SK-N-SH (cell line): Measurements from ENCODE around the gene HMG20A.

Source experiments
- CTCF ChIP-seq: fragments of 200-600 bp; sonication (generic); IDR thresholded peaks from 2 replicates; pipeline ENCODE4 v1.6.1; 2017; ENCODE audit warnings: antibody characterized with exemption, mild to moderate bottlenecking, moderate library complexity
- RAD21 ChIP-seq: IDR thresholded peaks from 2 replicates; pipeline ENCODE4 v1.6.1; 2012; ENCODE audit warnings: mild to moderate bottlenecking, low read length
- USF2 ChIP-seq: fragments of 150-350 bp; IDR thresholded peaks from 2 replicates; pipeline ENCODE4 v1.6.1; 2017; ENCODE audit warnings: antibody characterized with exemption, low read length, low read depth, borderline replicate concordance

- TF ChIP-seq CTCF (no peak), USF2 (no peak), RAD21 (no peak)
Observed at GRCh38 chr15:77437264-77437663, 16.6 kb downstream of the HMG20A start.
